Skeletal muscle satellite cell (primary cell): ENCODE measurements around the gene FOXD4L6.
"Not testable (repeated sequence)": the region's sequence is repeated elsewhere in the genome, so short reads cannot be mapped to it uniquely, and the experiment has no call there.

Source experiments
- H3K27me3 ChIP-seq: 2 replicates; pipeline ENCODE4 v1.7.0; 2013; ENCODE audit warnings: low read length; ENCODE audit not compliant: control insufficient read depth, insufficient read depth
- H3K36me3 ChIP-seq: 2 replicates; pipeline ENCODE4 v1.7.0; 2013; ENCODE audit warnings: mild to moderate bottlenecking, control low read depth, low read length; ENCODE audit not compliant: insufficient read depth
- H3K4me1 ChIP-seq: 2 replicates; pipeline ENCODE4 v1.7.0; 2013; ENCODE audit warnings: low read length; ENCODE audit not compliant: control insufficient read depth, insufficient read depth
- H3K4me2 ChIP-seq: 2 replicates; pipeline ENCODE4 v1.7.0; 2013; ENCODE audit warnings: mild to moderate bottlenecking, low read length
- H3K4me3 ChIP-seq: 2 replicates; pipeline ENCODE4 v1.7.0; 2013; ENCODE audit warnings: low read length
- H3K9ac ChIP-seq: 2 replicates; pipeline ENCODE4 v1.7.0; 2013; ENCODE audit warnings: mild to moderate bottlenecking, low read depth, low read length, moderate library complexity
- H3K9me3 ChIP-seq: replicated peaks from 2 replicates; pipeline ENCODE4 v1.7.0; 2013; ENCODE audit warnings: mild to moderate bottlenecking, control low read depth, low read length

FOXD4L6 gene

GRCh38 chr9:41094010-41094773 lies 34.3 kb downstream of the FOXD4L6 start:
- H3K27me3 ChIP-seq, H3K4me2 ChIP-seq, H3K9me3 ChIP-seq, H3K9ac ChIP-seq, H3K4me1 ChIP-seq, H3K36me3 ChIP-seq, H3K4me3 ChIP-seq: not testable (repeated sequence)

- H3K27me3 ChIP-seq, H3K9me3 ChIP-seq, H3K36me3 ChIP-seq, H3K4me3 ChIP-seq, H3K4me2 ChIP-seq, H3K4me1 ChIP-seq, H3K9ac ChIP-seq: not testable (repeated sequence)
Measured at GRCh38 chr9:41090922-41091321, 37.6 kb downstream of the FOXD4L6 start.

GRCh38 chr9:41090386-41090785 lies 38.1 kb downstream of the FOXD4L6 start:
- not testable (repeated sequence) for H3K9ac ChIP-seq, H3K9me3 ChIP-seq, H3K27me3 ChIP-seq, H3K4me1 ChIP-seq, H3K4me3 ChIP-seq, H3K4me2 ChIP-seq, H3K36me3 ChIP-seq

- H3K4me1 ChIP-seq, H3K9me3 ChIP-seq, H3K4me3 ChIP-seq, H3K36me3 ChIP-seq, H3K4me2 ChIP-seq, H3K9ac ChIP-seq, H3K27me3 ChIP-seq: not testable (repeated sequence)
Measured at GRCh38 chr9:41088450-41089059, 39.9 kb downstream of the FOXD4L6 start.

- H3K9ac ChIP-seq, H3K27me3 ChIP-seq, H3K36me3 ChIP-seq, H3K4me3 ChIP-seq, H3K9me3 ChIP-seq, H3K4me2 ChIP-seq, H3K4me1 ChIP-seq: not testable (repeated sequence)
Measured at GRCh38 chr9:41087929-41088328, 40.6 kb downstream of the FOXD4L6 start.

GRCh38 chr9:41087157-41087780 lies 41.2 kb downstream of the FOXD4L6 start:
- H3K27me3 ChIP-seq, H3K9ac ChIP-seq, H3K9me3 ChIP-seq, H3K36me3 ChIP-seq, H3K4me2 ChIP-seq, H3K4me1 ChIP-seq, H3K4me3 ChIP-seq: not testable (repeated sequence)

GRCh38 chr9:41086685-41087084 lies 41.8 kb downstream of the FOXD4L6 start:
- H3K4me1 ChIP-seq, H3K27me3 ChIP-seq, H3K9ac ChIP-seq, H3K4me3 ChIP-seq, H3K4me2 ChIP-seq, H3K36me3 ChIP-seq, H3K9me3 ChIP-seq: not testable (repeated sequence)

- not testable (repeated sequence) for H3K9ac ChIP-seq, H3K4me2 ChIP-seq, H3K27me3 ChIP-seq, H3K4me1 ChIP-seq, H3K36me3 ChIP-seq, H3K4me3 ChIP-seq, H3K9me3 ChIP-seq
Measured at GRCh38 chr9:41086215-41086614, 42.3 kb downstream of the FOXD4L6 start.

- not testable (repeated sequence) for H3K9ac ChIP-seq, H3K4me1 ChIP-seq, H3K9me3 ChIP-seq, H3K4me3 ChIP-seq, H3K27me3 ChIP-seq, H3K36me3 ChIP-seq, H3K4me2 ChIP-seq
Measured at GRCh38 chr9:41082358-41082757, 46.1 kb downstream of the FOXD4L6 start.

- not testable (repeated sequence) for H3K4me2 ChIP-seq, H3K36me3 ChIP-seq, H3K27me3 ChIP-seq, H3K4me3 ChIP-seq, H3K9me3 ChIP-seq, H3K9ac ChIP-seq
- H3K4me1 ChIP-seq, result peaks cover 11% of the 10 kb centered on the region
Measured at GRCh38 chr9:41079464-41079863, 49.0 kb downstream of the FOXD4L6 start.

GRCh38 chr9:41077586-41077985 lies 50.9 kb downstream of the FOXD4L6 start:
- peaks cover 11% of the 10 kb centered on the region for H3K4me1 ChIP-seq
- H3K36me3 ChIP-seq, H3K9ac ChIP-seq, H3K27me3 ChIP-seq, H3K4me2 ChIP-seq, H3K4me3 ChIP-seq, H3K9me3 ChIP-seq: not testable (repeated sequence)
